ENCODE results near the gene FKBP6. TPM values are rescaled to one million over a fixed set of nuclear protein-coding genes. Genes with fewer than 3 reads are reported as not detected.

FKBP6 gene
- total RNA-seq, 1 experiment from 2014 or later: not detected

GRCh38 chr7:73329861-73330581, 2.1 kb downstream of the FKBP6 start:
- H3K36me3 ChIP-seq (ENCODE audit: insufficient read depth, low read length, poor library complexity, severe bottlenecking): no peaks in the 10 kb centered on the region
- no TSS peak for BruUV-seq (replicated peaks)
- H3K27ac ChIP-seq (ENCODE audit: low read depth, low read length, poor library complexity, severe bottlenecking): no peak overlapping the region
- intact Hi-C loops (cut with micrococcal nuclease; ENCODE audit: unreplicated experiment): no loop called here
- POLR2A ChIA-PET (ENCODE audit: low non-redundant PET): no interaction called here
- no peaks in the 10 kb centered on the region for H3K4me1 ChIP-seq (ENCODE audit: insufficient read depth, low read length, poor library complexity, severe bottlenecking)
- DNase-seq (ENCODE audit: low spot score): no peak
- CTCF ChIA-PET: no interaction called here
- no peaks in the 10 kb centered on the region for H3K27me3 ChIP-seq (replicated peaks; ENCODE audit: insufficient read depth, low read depth, low read length, poor library complexity)
- H3K9me3 ChIP-seq (ENCODE audit: low read depth, low read length, poor library complexity, severe bottlenecking): no peaks in the 10 kb centered on the region
- H3K4me3 ChIP-seq (ENCODE audit: low read depth, low read length, poor library complexity, severe bottlenecking): no peak overlapping the region
- TF ChIP-seq EZH2 (IDR thresholded peaks at IDR 0.05; ENCODE audit: borderline replicate concordance, low read depth, low read length, poor library complexity, severe bottlenecking) (no peak), CTCF (conservative IDR thresholded peaks at IDR 0.05; ENCODE audit: low read depth, low read length) (no peak)

GRCh38 chr7:73330772-73331171, 2.8 kb downstream of the FKBP6 start:
- POLR2A ChIA-PET (ENCODE audit: low non-redundant PET): no interaction called here
- no peaks in the 10 kb centered on the region for H3K36me3 ChIP-seq (ENCODE audit: insufficient read depth, low read length, poor library complexity, severe bottlenecking)
- H3K27me3 ChIP-seq (replicated peaks; ENCODE audit: insufficient read depth, low read depth, low read length, poor library complexity): no peaks in the 10 kb centered on the region
- no peak for TF ChIP-seq EZH2 (IDR thresholded peaks at IDR 0.05; ENCODE audit: borderline replicate concordance, low read depth, low read length, poor library complexity, severe bottlenecking)
- TF ChIP-seq CTCF (conservative IDR thresholded peaks at IDR 0.05; ENCODE audit: low read depth, low read length): no peak
- no peak for DNase-seq (ENCODE audit: low spot score)
- BruUV-seq (replicated peaks): no TSS peak
- CTCF ChIA-PET: no interaction called here
- intact Hi-C loops (cut with micrococcal nuclease; ENCODE audit: unreplicated experiment): no loop called here
- H3K27ac ChIP-seq (ENCODE audit: low read depth, low read length, poor library complexity, severe bottlenecking): no peak overlapping the region
- H3K4me1 ChIP-seq (ENCODE audit: insufficient read depth, low read length, poor library complexity, severe bottlenecking): no peaks in the 10 kb centered on the region
- no peak overlapping the region for H3K4me3 ChIP-seq (ENCODE audit: low read depth, low read length, poor library complexity, severe bottlenecking)
- no peaks in the 10 kb centered on the region for H3K9me3 ChIP-seq (ENCODE audit: low read depth, low read length, poor library complexity, severe bottlenecking)

- ChIA-PET CTCF (no interaction called here), POLR2A (ENCODE audit: low non-redundant PET) (no interaction called here)
- H3K4me3 ChIP-seq (ENCODE audit: low read depth, low read length, poor library complexity, severe bottlenecking): no peak overlapping the region
- BruUV-seq (replicated peaks): no TSS peak
- H3K4me1 ChIP-seq (ENCODE audit: insufficient read depth, low read length, poor library complexity, severe bottlenecking): no peaks in the 10 kb centered on the region
- no peaks in the 10 kb centered on the region for H3K27me3 ChIP-seq (replicated peaks; ENCODE audit: insufficient read depth, low read depth, low read length, poor library complexity)
- no peak for TF ChIP-seq CTCF (conservative IDR thresholded peaks at IDR 0.05; ENCODE audit: low read depth, low read length)
- H3K36me3 ChIP-seq (ENCODE audit: insufficient read depth, low read length, poor library complexity, severe bottlenecking): no peaks in the 10 kb centered on the region
- no peak overlapping the region for H3K27ac ChIP-seq (ENCODE audit: low read depth, low read length, poor library complexity, severe bottlenecking)
- no peak for DNase-seq (ENCODE audit: low spot score)
- intact Hi-C loops (cut with micrococcal nuclease; ENCODE audit: unreplicated experiment): no loop called here
- H3K9me3 ChIP-seq (ENCODE audit: low read depth, low read length, poor library complexity, severe bottlenecking): no peaks in the 10 kb centered on the region
Observed at GRCh38 chr7:73332447-73332846, 4.5 kb downstream of the FKBP6 start.

Data from A673 (cell line).